AG04449 (cell line): ENCODE data around the gene TEAD2.
"Not testable (repeated sequence)": the region's sequence is repeated elsewhere in the genome, so short reads cannot be mapped to it uniquely, and the experiment has no call there.

ENCODE experiments used
- CTCF ChIA-PET: fragments of 350-600 bp; formaldehyde crosslinking; extraction: SDS; loops from one replicate; lab custom pipeline; 2021; ENCODE audit warnings: antibody characterized with exemption; lab: Yijun Ruan, JAX
- POLR2A ChIA-PET: fragments of 400-600, 350-600 bp; formaldehyde crosslinking; extraction: SDS; loops from one replicate; lab custom pipeline; 2020; ENCODE audit warnings: antibody characterized with exemption, inconsistent platforms; lab: Yijun Ruan, JAX
- DNase-seq: peaks from one replicate; pipeline ENCODE4 v3.0.0-alpha.2; 2010; ENCODE audit warnings: low read depth, low spot score
- H3K4me3 ChIP-seq: 2 replicates; pipeline ENCODE4 v1.5.1; 2011; ENCODE audit warnings: low read depth, mild to moderate bottlenecking, control low read depth, low read length
- TF ChIP-seq, protein P1 (sequence below): IDR thresholded peaks from one replicate; pipeline ENCODE4 v1.5.1; 2011; ENCODE audit warnings: mild to moderate bottlenecking, moderate library complexity, low read length, control low read depth, inconsistent platforms; ENCODE audit not compliant: insufficient read depth; ENCODE audit errors: missing control alignments

The TEAD2 gene

DNA sequence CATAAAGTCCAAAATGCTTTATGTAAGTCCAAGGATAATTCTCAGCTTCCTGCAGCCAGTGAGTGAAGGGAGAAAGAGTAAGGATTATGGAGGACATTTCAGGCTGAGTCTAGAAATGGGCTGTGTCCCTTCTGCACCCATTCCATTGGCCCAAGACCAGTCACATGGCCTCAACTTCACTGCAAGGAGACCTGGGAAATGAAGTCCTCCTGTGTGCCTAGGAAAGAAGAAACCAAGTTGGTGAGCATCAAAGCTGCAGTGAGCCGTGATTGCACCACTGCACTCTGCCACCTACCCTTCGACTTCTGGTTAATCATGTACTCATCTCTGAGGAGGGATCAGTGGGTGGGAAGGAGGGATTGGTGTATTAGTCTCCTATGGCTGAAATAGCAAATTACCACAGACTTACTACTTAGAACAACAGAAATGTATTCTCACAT is 30.6 kb downstream of the TEAD2 start:
- CTCF ChIA-PET, result interaction anchor here (0.8 to 2.2 kb wide), 6 partner anchors 9 to 234 kb away, joined by 3 to 9 read pairs (median 5); no protein-coding TSS in a partner anchor
- TF ChIP-seq, protein P1, sequence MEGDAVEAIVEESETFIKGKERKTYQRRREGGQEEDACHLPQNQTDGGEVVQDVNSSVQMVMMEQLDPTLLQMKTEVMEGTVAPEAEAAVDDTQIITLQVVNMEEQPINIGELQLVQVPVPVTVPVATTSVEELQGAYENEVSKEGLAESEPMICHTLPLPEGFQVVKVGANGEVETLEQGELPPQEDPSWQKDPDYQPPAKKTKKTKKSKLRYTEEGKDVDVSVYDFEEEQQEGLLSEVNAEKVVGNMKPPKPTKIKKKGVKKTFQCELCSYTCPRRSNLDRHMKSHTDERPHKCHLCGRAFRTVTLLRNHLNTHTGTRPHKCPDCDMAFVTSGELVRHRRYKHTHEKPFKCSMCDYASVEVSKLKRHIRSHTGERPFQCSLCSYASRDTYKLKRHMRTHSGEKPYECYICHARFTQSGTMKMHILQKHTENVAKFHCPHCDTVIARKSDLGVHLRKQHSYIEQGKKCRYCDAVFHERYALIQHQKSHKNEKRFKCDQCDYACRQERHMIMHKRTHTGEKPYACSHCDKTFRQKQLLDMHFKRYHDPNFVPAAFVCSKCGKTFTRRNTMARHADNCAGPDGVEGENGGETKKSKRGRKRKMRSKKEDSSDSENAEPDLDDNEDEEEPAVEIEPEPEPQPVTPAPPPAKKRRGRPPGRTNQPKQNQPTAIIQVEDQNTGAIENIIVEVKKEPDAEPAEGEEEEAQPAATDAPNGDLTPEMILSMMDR, result no peak
- no peak overlapping the region for H3K4me3 ChIP-seq
- DNase-seq, result no peak
- POLR2A ChIA-PET, result no interaction called here

DNA sequence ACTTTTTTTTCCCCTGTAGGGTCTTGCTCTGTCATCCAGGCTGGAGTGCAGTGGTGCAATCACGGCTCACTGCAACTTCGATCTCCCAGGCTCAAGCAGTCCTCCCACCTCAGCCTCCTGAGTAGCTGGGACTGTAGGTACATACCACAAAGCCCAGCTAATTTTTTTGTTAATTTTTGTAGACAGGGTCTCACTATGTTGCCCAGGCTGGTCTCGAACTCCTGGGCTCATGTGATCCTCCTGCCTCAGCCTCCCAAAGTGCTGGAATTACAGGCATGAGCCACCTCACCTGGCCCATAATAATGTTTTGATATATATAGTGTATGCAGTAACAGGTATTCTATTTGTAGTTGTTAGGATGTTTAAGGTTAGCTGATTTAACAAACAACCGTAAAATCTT is 31.0 kb downstream of the TEAD2 start:
- POLR2A ChIA-PET, DNase-seq, H3K4me3 ChIP-seq: not testable (repeated sequence)
- CTCF ChIA-PET, result interaction anchor here (0.8 to 2.2 kb wide), 6 partner anchors 9 to 233 kb away, joined by 3 to 9 read pairs (median 5); no protein-coding TSS in a partner anchor

- H3K4me3 ChIP-seq, result no peak overlapping the region
- TF ChIP-seq, protein P1, result no peak
- DNase-seq, result no peak
- CTCF ChIA-PET, result interaction anchor here (1.2 to 2.8 kb wide), 4 partner anchors 10 to 104 kb away, joined by 4 to 15 read pairs (median 7); no protein-coding TSS in a partner anchor
- POLR2A ChIA-PET, result no interaction called here
Measured at GRCh38 chr19:49328741-49329140, 33.5 kb downstream of the TEAD2 start.

DNA sequence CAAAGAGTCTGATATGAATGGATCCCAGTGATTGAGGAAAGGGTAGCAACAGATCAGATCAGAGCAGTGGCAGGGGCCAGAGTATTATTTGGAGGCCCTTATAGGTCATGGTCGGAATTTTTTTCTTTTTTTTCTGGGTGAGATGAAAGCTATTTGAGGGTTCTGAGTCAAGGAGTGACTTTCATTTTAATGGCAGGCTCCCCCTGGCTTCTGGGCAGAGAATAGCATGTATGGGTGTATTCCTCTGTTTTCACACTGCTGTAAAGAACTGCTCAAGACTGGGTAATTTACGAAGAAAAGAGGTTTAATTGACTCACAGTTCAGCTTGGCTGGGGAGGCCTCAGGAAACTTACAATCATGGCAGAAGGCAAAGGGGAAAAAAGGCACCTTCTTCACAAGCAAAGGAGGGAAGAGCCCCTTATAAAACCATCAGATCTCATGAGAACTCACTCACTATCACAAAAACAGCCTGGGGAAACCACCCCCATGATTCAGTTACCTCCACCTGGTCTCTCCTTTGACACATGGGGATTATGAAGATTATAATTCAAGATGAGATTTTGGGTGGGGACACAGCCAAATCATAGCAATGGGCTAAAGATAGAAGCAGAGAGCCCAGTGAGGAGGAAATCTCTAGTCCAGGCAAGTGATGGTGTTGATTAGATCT is 34.2 kb downstream of the TEAD2 start:
- no peak overlapping the region for H3K4me3 ChIP-seq
- POLR2A ChIA-PET, result no interaction called here
- TF ChIP-seq, protein P1, result peak; percentile 46
- CTCF ChIA-PET, result interaction anchor here (0.6 to 2.8 kb wide), 19 partner anchors 10 to 103 kb away, joined by 3 to 15 read pairs (median 5); no protein-coding TSS in a partner anchor
- DNase-seq, result no peak

DNA sequence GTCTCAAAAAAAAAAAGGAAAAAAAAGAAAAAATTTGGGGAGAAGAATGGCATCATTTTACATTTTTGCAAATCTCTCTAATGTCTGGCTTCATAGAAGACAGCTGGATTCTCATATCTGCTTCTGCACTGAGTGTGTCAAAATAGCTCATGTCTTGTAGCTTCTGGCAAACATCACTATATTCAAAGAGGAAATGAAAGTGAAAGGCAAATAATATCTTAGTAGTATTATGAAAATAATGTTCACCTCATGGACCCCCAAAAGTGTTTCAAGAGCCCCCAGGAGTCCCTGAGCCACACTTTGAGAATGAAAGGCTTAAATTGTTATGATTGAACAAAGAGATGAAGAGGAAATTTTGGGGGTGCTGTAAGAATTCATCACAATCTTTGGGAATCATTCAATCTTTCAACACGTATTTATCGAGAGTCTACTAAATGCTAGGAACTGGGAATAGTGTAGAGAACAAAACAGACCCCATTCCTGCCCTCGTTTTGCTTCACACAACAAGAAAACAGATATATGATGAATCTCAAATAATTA is 36.0 kb downstream of the TEAD2 start:
- CTCF ChIA-PET, result interaction anchor here (5.7 kb wide), 1 partner anchor 25 kb away, joined by 31 read pairs; no protein-coding TSS in a partner anchor
- POLR2A ChIA-PET, result no interaction called here
- no peak overlapping the region for H3K4me3 ChIP-seq
- TF ChIP-seq, protein P1, result no peak
- DNase-seq, result no peak

DNA sequence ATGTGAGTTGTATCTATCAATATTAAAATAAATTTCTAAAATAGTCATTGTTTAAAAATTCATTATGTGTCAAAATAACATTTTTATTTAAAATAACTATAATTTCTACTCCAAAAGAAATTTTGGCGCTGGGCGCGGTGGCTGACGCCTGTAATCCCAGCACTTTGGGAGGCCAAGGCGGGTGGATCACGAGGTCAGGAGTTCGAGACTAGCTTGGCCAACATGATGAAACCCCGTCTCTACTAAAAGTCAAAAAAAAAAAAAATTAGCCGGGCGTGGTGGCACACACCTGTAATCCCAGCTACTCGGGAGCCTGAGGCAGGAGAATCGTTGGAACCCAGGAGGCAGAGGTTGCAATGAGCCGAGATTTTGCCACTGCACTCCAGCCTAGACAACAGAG is 36.5 kb downstream of the TEAD2 start:
- CTCF ChIA-PET, result interaction anchor here (1.4 to 5.7 kb wide), 3 partner anchors 24 to 99 kb away, joined by 4 to 31 read pairs (median 4); no protein-coding TSS in a partner anchor
- DNase-seq, POLR2A ChIA-PET, H3K4me3 ChIP-seq: not testable (repeated sequence)

DNA sequence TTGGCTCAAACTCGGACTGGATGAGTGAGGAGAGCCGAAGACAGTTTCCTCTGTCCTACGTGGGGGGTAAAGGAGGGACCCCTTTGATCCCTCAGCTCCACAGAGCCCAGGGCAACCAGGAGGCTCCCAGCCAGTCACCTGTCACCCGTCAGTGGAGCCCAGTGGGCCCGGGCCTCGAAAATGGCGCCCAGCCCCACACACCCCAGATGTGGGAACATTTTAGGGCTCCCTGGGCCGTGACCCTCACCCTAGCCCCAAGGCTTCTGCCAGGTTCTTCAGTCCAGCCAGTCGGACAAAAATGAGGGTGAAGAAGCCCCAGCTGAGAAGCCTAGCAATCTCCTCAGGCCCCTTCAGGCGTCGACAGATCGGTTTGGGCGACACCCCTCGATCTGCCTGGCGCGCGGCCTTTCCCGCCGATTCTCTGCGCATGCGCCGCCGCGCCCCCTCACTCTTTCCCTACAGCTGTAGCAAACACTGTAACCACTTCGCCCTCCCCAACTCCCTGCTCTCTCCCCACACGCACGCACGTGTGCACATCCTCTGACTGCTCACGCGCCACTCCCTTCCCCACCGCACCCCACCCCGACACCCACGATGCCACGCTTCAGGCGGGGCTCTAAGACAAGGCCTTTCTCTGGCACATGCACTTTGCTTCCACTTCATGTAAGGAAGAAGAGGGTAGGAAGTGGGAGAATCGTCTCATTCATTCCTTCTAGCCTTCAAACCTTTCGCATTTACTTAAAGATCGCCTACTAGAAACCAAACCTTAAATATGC is 37.2 kb downstream of the TEAD2 start, which contains the start of gene SLC6A16:
TSS of gene SLC6A16 (minus strand) at position 391 of the 776 bp plus-strand sequence. CDS start 13,844 bp downstream, outside the sequence.
- ChIA-PET POLR2A (no interaction called here), CTCF (interaction anchor here (1.4 to 5.7 kb wide), 3 partner anchors 23 to 99 kb away, joined by 4 to 31 read pairs (median 4); no protein-coding TSS in a partner anchor)
- no peak within 1 kb of the TSS for H3K4me3 ChIP-seq
- TF ChIP-seq, protein P1, result no peak
- DNase-seq, result no peak
